Measurements from ENCODE around the gene C20orf144. TPM values are rescaled to one million over a fixed set of nuclear protein-coding genes. Genes with fewer than 3 reads are reported as not detected.
A peak's percentile ranks its signal among the peaks of the same experiment; 100 is the strongest.

The C20orf144 gene
- total and polyA plus RNA-seq, 4 donors: not detected

GRCh38 chr20:33636776-33637175 is 25.4 kb upstream of the C20orf144 start:
- DNase-seq (ENCODE audit: low spot score): no peak
- Histone ChIP-seq H3K36me3 (ENCODE audit: control insufficient read depth in 4 of 4, insufficient read depth in 3 of 4, low read depth in 1 of 4, low read length in 3 of 4) (peaks cover 4 to 35% (median 23%) of the 10 kb centered on the region in 4 donors), H3K27ac (ENCODE audit: low read depth in 1 of 2, low read length in 2 of 2) (peak overlapping the region in 1 of 2 donors; percentile 46), H3K9ac (ENCODE audit: low read depth in 1 of 2, low read length in 2 of 2) (no peak overlapping the region), H3K4me1 (ENCODE audit: control insufficient read depth in 4 of 4, insufficient read depth in 4 of 4, low read length in 3 of 4) (peaks cover 0 to 5% (median 0%) of the 10 kb centered on the region in 4 donors), H3K9me3 (ENCODE audit: control insufficient read depth in 4 of 4, low read length in 3 of 4) (no peaks in the 10 kb centered on the region), H3K4me3 (ENCODE audit: low read depth in 1 of 3, low read length in 3 of 3) (no peak overlapping the region), H3K27me3 (ENCODE audit: control insufficient read depth in 4 of 4, insufficient read depth in 4 of 4, low read length in 3 of 4) (no peaks in the 10 kb centered on the region)
- 38% methylated on average over 1 of the region's 1 CpG for WGBS
- TF ChIP-seq RXRA (IDR thresholded peaks at IDR 0.05): peak; percentile 16 to 53
- TF ChIP-seq SP1 (IDR thresholded peaks at IDR 0.05): no peak
- peak in 1 of 2 donors; percentile 32 for TF ChIP-seq RAD21 (IDR thresholded peaks at IDR 0.05)
- no peak for TF ChIP-seq EGR1 (IDR thresholded peaks at IDR 0.05; ENCODE audit: low read depth in 2 of 2)
- TF ChIP-seq HNF4A (conservative IDR thresholded peaks at IDR 0.05): peak; percentile 14 to 52
- no peak for TF ChIP-seq FOXA1 (IDR thresholded peaks at IDR 0.05)
- TF ChIP-seq MAX (IDR thresholded peaks at IDR 0.05): no peak
- TF ChIP-seq FOXA2 (IDR thresholded peaks at IDR 0.05): peak; percentile 52

- Histone ChIP-seq H3K27me3 (ENCODE audit: control insufficient read depth in 4 of 4, insufficient read depth in 4 of 4, low read length in 3 of 4) (no peaks in the 10 kb centered on the region), H3K27ac (ENCODE audit: low read depth in 1 of 2, low read length in 2 of 2) (no peak overlapping the region), H3K9ac (ENCODE audit: low read depth in 1 of 2, low read length in 2 of 2) (no peak overlapping the region), H3K4me1 (ENCODE audit: control insufficient read depth in 4 of 4, insufficient read depth in 4 of 4, low read length in 3 of 4) (peaks cover 0 to 5% (median 2%) of the 10 kb centered on the region in 4 donors), H3K36me3 (ENCODE audit: control insufficient read depth in 4 of 4, insufficient read depth in 3 of 4, low read depth in 1 of 4, low read length in 3 of 4) (peaks cover 6 to 47% (median 32%) of the 10 kb centered on the region in 4 donors), H3K4me3 (ENCODE audit: low read depth in 1 of 3, low read length in 3 of 3) (no peak overlapping the region), H3K9me3 (ENCODE audit: control insufficient read depth in 4 of 4, low read length in 3 of 4) (no peaks in the 10 kb centered on the region)
- 83% methylated on average over 13 of the region's 13 CpGs for WGBS
- no peak for DNase-seq (ENCODE audit: low spot score)
- no peak for TF ChIP-seq FOXA1 (IDR thresholded peaks at IDR 0.05)
- TF ChIP-seq, protein P1, sequence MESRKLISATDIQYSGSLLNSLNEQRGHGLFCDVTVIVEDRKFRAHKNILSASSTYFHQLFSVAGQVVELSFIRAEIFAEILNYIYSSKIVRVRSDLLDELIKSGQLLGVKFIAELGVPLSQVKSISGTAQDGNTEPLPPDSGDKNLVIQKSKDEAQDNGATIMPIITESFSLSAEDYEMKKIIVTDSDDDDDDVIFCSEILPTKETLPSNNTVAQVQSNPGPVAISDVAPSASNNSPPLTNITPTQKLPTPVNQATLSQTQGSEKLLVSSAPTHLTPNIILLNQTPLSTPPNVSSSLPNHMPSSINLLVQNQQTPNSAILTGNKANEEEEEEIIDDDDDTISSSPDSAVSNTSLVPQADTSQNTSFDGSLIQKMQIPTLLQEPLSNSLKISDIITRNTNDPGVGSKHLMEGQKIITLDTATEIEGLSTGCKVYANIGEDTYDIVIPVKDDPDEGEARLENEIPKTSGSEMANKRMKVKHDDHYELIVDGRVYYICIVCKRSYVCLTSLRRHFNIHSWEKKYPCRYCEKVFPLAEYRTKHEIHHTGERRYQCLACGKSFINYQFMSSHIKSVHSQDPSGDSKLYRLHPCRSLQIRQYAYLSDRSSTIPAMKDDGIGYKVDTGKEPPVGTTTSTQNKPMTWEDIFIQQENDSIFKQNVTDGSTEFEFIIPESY (IDR thresholded peaks at IDR 0.05): no peak
- TF ChIP-seq FOXA2 (IDR thresholded peaks at IDR 0.05): no peak
- no peak for TF ChIP-seq RAD21 (IDR thresholded peaks at IDR 0.05)
- no peak for TF ChIP-seq MAX (IDR thresholded peaks at IDR 0.05)
- no peak for TF ChIP-seq GABPA (IDR thresholded peaks at IDR 0.05 in 1 of 2, conservative IDR thresholded peaks at IDR 0.05 in 1 of 2)
- TF ChIP-seq JUND (IDR thresholded peaks at IDR 0.05): no peak
- TF ChIP-seq, protein P2, sequence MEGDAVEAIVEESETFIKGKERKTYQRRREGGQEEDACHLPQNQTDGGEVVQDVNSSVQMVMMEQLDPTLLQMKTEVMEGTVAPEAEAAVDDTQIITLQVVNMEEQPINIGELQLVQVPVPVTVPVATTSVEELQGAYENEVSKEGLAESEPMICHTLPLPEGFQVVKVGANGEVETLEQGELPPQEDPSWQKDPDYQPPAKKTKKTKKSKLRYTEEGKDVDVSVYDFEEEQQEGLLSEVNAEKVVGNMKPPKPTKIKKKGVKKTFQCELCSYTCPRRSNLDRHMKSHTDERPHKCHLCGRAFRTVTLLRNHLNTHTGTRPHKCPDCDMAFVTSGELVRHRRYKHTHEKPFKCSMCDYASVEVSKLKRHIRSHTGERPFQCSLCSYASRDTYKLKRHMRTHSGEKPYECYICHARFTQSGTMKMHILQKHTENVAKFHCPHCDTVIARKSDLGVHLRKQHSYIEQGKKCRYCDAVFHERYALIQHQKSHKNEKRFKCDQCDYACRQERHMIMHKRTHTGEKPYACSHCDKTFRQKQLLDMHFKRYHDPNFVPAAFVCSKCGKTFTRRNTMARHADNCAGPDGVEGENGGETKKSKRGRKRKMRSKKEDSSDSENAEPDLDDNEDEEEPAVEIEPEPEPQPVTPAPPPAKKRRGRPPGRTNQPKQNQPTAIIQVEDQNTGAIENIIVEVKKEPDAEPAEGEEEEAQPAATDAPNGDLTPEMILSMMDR (IDR thresholded peaks at IDR 0.05; ENCODE audit: low read depth, low read length, missing input control): no peak
- TF ChIP-seq EGR1 (IDR thresholded peaks at IDR 0.05; ENCODE audit: low read depth in 2 of 2): no peak
- no peak for TF ChIP-seq RXRA (IDR thresholded peaks at IDR 0.05)
- no peak for TF ChIP-seq SP1 (IDR thresholded peaks at IDR 0.05)
- TF ChIP-seq HNF4A (conservative IDR thresholded peaks at IDR 0.05): no peak
- TF ChIP-seq ATF3 (IDR thresholded peaks at IDR 0.05): no peak
- no peak for TF ChIP-seq HNF4G (IDR thresholded peaks at IDR 0.05)
- no peak for TF ChIP-seq YY1 (IDR thresholded peaks at IDR 0.05)
These were observed 21.8 kb upstream of the C20orf144 start for GRCh38 chr20:33640287-33640686.
